ENCODE measurements around the gene U2AF1L4.
"Not testable (repeated sequence)": the region's sequence is repeated elsewhere in the genome, so short reads cannot be mapped to it uniquely, and the experiment has no call there.

Gene U2AF1L4

GRCh38 chr19:35780717-35781116, 35.5 kb upstream of the U2AF1L4 start:
- DNase-seq (ENCODE audit: low spot score) = no peak

- DNase-seq (ENCODE audit: low spot score) = no peak
Measured at GRCh38 chr19:35780058-35780457, 34.8 kb upstream of the U2AF1L4 start.

- DNase-seq (ENCODE audit: low spot score) = no peak
Measured at GRCh38 chr19:35779033-35779432, 33.8 kb upstream of the U2AF1L4 start.

DNA sequence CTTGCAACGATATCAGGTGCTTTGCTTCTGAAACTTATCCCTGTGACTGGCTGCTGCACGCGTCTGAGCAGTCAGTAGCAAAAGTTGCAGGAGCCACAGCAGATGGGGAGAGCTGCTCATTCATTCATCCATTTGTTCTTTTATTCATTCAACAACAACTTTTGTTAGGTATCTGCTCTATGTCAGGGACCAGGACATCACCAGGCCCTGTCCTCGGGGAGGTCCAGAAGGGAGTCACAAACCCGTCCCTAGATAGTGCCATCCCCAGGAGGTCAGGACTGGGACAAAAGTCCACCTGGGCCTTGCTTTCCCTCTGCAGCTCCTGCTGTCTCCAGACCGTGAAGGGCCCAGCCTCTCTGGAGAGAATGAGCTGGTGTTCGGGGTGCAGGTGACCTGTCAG, 32.7 kb upstream of the U2AF1L4 start:
- no peak for DNase-seq (ENCODE audit: low spot score)

GRCh38 chr19:35777086-35777841, 32.0 kb upstream of the U2AF1L4 start:
- no peak for DNase-seq (ENCODE audit: low spot score)

- DNase-seq (ENCODE audit: low spot score) = no peak
Measured at GRCh38 chr19:35776102-35776788, 31.0 kb upstream of the U2AF1L4 start.

DNA sequence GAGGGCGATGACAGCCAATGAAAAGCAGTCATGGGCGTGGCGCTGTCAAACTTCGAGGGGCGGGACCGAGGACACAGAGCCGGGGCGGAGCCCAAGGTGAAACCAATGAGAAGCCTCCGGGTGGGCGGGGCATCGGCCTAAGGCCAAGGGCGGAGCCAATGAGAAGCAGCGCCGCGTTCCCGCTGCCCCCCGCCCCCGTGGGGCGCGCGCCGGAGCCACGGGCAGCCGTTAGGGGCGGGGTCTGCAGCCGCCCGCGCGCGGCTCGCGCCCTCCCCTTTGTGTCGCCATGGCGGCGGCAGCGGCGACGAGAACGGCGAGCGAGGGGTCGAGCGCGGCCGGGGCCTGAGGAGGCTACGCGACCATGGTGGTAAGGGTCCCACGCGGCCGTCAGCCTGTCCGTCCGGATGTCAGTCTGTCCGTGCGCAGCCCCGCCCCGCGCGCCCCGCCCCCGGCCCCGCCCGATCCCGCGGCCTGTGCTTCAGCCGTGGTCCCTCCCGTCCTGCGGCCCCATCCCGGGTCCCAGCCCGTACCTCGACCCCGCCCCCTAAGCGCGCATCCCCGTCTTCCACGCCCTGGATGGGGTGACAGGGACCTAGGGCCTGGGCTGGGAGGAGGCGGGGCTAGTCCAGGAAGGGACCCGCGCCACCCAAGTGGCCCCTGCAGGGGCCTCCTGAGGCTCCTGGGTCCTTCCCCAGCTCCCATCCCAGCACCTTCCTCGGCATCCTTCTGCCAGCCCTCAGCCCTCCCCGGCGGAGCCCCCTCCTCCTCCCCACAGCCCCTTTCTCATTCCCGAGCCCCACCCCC, 30.3 kb upstream of the U2AF1L4 start, which contains the start of gene ARHGAP33:
ARHGAP33 (plus strand) TSS at position 267 of the 804 bp plus-strand sequence; CDS start at position 362, 95 bp downstream.
- peak; percentile 96 for DNase-seq (ENCODE audit: low spot score)

GRCh38 chr19:35775046-35775297, 29.8 kb upstream of the U2AF1L4 start:
- no peak for DNase-seq (ENCODE audit: low spot score)

- DNase-seq (ENCODE audit: low spot score) = no peak
Measured at GRCh38 chr19:35774274-35775045, 29.2 kb upstream of the U2AF1L4 start.

DNA sequence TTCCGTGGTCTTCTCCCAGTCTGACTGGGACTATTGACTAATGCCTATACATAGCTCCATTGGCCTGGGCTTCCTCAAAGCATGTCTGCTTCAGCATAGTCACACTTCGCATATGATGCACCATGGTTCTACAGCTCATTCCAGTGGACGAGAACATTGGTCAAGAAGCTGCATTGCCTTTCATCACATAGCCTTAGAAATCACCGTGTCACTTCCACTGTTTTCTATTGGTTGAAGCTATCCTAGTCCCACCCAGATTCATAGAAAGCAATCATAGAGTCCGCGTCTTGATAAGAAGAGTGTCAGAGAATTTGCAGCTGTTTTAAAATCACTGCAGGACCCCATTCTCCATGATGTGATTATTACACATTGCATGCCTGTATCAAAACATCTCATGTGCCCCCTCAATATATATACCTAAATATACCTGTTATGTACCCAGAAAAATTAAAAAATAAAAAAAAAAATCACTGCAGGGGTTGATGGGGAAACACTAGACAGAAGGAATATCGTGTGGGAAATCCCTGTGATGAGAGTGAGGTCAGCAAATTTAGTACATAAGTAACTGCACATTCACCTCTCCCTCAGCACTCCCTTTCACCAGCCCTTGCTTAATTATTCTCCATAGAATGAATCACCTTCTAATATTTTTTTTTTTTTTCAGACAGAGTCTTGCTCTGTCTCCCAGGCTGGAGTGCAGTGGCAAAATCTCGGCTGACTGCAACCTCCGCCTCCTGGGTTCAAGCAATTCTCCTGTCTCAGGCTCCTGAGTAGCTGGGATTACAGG, 28.0 kb upstream of the U2AF1L4 start:
- peak; percentile 89 for DNase-seq (ENCODE audit: low spot score)

DNA sequence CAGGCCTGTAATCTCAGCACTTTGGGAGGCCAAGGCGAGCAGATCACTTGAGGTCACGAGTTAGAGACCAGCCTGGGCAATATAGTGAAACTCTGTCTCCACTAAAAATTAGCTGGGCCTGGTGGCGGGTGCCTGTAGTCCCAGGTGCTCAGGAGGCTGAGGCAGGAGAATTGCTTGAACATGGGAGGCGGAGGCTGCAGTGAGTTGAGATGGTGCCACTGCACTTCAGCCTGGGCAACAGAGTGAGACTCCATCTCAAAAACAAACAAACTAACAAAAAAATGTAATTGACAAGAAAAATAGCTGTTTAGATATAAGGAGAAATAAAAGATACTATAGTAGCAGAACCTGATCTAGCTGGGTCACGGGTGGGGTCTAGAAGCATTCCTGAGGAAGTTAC, 27.1 kb upstream of the U2AF1L4 start:
- DNase-seq (ENCODE audit: low spot score) = not testable (repeated sequence)

DNA sequence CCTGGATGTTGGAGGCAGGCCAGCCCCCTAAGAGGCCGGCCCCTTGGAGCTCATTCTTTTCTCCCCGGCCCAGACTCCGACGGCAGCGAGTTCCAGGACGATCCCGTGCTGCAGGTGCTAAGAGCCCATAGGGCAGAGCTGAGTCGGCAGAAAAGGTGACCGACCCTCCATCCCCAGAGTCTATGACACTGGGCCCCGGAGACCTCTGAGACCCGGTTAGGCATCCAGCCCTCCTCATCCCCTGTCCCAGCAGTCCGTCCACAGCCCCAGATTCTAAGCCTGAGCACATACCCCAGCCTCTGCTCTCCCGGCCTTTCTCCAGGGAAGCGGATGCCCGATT, 22.8 kb upstream of the U2AF1L4 start:
- no peak for DNase-seq (ENCODE audit: low spot score)

GRCh38 chr19:35767288-35768081, 22.3 kb upstream of the U2AF1L4 start:
- peak; percentile 76 for DNase-seq (ENCODE audit: low spot score)

- no peak for DNase-seq (ENCODE audit: low spot score)
Measured at GRCh38 chr19:35766571-35767104, 21.4 kb upstream of the U2AF1L4 start.

DNA sequence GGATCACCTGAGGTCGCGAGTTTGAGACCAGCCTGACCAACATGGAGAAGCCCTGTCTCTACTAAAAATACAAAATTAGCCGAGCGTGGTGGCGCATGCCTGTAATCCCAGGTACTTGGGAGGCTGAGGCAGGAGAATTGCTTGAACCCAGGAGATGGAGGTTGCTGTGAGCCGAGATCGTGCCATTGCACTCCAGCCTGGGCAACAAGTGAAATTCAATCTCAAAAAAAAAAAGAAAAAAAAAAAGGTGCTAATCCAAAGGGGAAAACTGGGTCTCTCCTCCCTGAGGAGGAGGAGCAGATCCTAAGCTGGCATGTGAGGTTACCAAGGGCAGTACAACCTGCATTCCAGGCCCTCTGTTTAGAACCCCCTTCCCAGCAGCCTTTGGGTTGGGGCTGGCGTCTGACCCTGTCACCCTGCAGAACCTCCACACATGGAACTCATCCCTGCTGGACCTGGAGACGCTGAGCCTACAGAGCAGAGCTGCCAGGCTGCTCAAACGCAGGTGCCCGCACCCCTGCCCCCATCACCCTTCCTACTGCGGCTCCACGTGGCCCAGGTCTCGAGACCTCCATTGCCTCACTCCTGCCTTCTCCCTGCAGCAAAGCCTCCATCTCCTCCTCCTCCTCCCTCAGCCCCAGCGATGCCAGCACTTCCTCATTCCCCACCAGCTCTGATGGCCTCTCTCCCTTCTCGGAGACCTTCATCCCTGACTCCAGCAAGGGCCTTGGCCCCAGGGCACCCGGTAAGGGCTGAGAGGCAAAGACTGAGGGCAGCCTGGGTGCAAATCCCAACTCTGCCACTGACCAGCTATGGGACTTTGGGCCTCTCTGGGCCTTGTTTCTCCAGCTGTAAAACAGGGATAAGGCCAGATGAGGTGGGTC, 19.5 kb upstream of the U2AF1L4 start:
- no peak for DNase-seq (ENCODE audit: low spot score)

DNA sequence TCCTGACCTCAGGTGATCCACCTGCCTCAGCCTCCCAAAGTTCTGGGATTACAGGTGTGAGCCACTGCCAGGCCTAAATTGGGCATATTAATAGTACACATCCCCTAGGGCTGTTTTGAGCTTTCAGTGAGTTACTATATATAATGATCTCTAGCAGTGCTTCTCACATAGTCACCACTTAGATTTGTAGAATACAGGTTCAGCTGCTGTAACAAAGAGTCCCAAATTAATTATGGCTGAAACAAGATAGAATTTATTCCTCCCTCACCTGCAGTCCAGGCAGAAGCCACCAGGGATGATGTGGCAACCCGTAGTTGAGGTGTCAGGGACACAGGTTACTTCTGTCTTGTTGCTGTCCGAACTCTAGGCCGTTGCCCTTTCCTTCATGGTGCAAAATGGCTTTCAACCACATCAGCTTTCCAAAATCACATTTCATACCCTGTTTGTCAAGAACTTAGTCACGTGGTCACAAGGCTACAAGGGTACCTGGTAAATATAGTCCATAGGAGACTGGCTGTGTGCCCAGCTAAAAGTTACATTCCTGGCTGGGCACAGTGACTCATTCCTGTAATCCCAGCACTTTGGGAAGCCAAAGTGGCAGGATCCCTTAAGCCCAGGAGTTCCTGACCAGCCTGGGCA, 15.6 kb upstream of the U2AF1L4 start:
- peak; percentile 61 for DNase-seq (ENCODE audit: low spot score)

DNA sequence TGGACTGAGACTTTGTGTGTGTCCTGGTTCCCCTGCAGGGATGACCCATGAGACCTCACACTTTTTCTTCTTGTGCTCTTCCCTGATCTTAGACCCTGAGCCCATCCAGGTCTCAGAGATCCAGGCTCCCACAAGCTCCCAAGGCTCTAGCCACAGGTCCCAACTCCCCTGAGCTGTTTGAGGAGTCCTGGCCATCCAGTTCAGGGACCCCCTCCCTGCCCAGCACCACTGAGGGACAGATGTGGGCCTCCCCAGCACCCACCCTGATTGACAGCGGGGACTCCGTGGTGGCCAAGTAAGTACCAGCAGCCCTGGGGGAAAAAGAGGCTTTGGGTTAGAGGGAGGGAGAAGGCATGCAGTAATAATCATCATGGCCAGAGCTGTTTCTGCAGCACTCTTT, 14.5 kb upstream of the U2AF1L4 start:
- no peak for DNase-seq (ENCODE audit: low spot score)

DNA sequence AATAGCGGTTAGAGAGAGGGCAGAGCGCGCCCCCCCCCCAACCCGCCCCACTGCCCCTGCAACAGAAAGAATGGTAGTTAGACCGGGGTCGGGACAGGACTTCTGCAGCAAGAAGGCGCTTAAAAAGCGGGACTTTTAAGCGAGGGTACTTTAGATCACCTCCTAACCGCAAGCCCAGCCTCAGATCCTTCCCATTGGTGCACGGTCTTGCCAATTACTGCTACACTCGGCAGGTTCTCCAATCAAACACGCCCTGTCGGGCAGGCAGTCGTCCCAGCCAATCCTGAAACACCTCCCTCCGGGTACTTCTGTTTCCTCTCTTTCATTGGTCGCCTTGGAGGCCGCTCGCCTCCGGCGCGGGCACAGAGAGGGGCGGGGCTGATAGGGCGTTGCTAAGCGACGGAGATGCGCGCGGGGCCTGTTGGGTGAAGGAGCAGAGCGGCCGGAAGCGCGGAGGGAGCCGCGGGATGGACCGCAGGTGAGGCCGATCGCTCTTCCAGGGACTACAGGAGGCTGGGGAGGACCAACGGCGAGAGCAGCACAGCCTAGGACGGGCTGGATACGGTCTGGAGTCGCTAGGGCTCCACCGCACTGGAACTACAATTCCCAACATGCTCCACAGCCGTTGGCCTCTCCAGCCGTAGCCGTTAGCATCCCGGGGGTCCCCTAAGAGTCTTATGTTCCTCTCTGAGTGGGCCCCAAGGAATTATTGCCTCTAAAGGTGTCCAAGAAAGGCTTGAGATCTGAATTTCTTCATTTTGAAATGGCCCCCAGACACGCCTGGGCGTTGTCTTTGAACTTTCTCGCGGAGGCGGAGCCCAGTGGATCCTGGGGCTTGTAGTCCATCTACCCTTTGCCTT, 12.8 kb upstream of the U2AF1L4 start, which contains the start of gene PROSER3:
PROSER3 (plus strand) TSS at position 428 of the 860 bp plus-strand sequence; CDS start at position 468, 40 bp downstream.
- peak; percentile 100 for DNase-seq (ENCODE audit: low spot score)
